ENCODE data around the gene TSTD1. TPM values are rescaled to one million over a fixed set of nuclear protein-coding genes. Genes with fewer than 3 reads are reported as not detected.

The TSTD1 gene
- total and polyA plus RNA-seq, 2 experiments from 2014 or later = 36.3 to 102 TPM

GRCh38 chr1:161045736-161046604 is 7.2 kb upstream of the TSTD1 start, which contains the start of gene USF1:
USF1 (minus strand) TSS chr1:161045977; CDS start chr1:161043275, 2,702 bp downstream.
- peak; percentile 98 for DNase-seq (ENCODE audit: low spot score)
- peak within 1 kb of the TSS; percentile 15 for H2AFZ ChIP-seq
- peaks cover 25% of the 10 kb centered on the region for H3K79me2 ChIP-seq
- no peaks in the 10 kb centered on the region for H3K36me3 ChIP-seq (replicated peaks; ENCODE audit: insufficient read depth, low read depth)
- peak within 1 kb of the TSS; percentile 88 for H3K4me2 ChIP-seq
- H3K27me3 ChIP-seq = no peaks in the 10 kb centered on the region
- H3K4me1 ChIP-seq (ENCODE audit: insufficient read depth) = peaks cover 10% of the 10 kb centered on the region
- peak within 1 kb of the TSS; percentile 95 for H3K27ac ChIP-seq
- TF ChIP-seq EZH2 (IDR thresholded peaks at IDR 0.05; ENCODE audit: borderline replicate concordance) (no peak), EZH2phosphoT487 (IDR thresholded peaks at IDR 0.05; ENCODE audit: low read depth, severe bottlenecking, unreplicated experiment) (no peak), CTCF (IDR thresholded peaks at IDR 0.05; ENCODE audit: poor library complexity) (no peak)
- no peaks in the 10 kb centered on the region for H3K9me2 ChIP-seq (replicated peaks; ENCODE audit: insufficient read depth)
- no peaks in the 10 kb centered on the region for H4K20me1 ChIP-seq (ENCODE audit: insufficient read depth, poor library complexity, severe bottlenecking)
- peak within 1 kb of the TSS; percentile 49 for H3K4me3 ChIP-seq
- peaks cover 7% of the 10 kb centered on the region for H3K9me3 ChIP-seq (ENCODE audit: low read depth)
- under 1% methylated on average over 29 of the region's 29 CpGs for WGBS (ENCODE audit: low lambda C conversion rate, missing lambda C conversion rate)

GRCh38 chr1:161044908-161045735 is 6.4 kb upstream of the TSTD1 start:
- H2AFZ ChIP-seq = peak overlapping the region; percentile 10
- no peaks in the 10 kb centered on the region for H3K9me2 ChIP-seq (replicated peaks; ENCODE audit: insufficient read depth)
- WGBS (ENCODE audit: low lambda C conversion rate, missing lambda C conversion rate) = 2% methylated on average over 47 of the region's 48 CpGs

GRCh38 chr1:161044535-161044907 is 5.8 kb upstream of the TSTD1 start:
- Histone ChIP-seq H3K4me2 (peak overlapping the region; percentile 88), H3K79me2 (peaks cover 25% of the 10 kb centered on the region), H3K27ac (peak overlapping the region; percentile 95), H3K36me3 (replicated peaks; ENCODE audit: insufficient read depth, low read depth) (no peaks in the 10 kb centered on the region), H2AFZ (peak overlapping the region; percentile 10), H3K4me3 (peak overlapping the region; percentile 49), H3K4me1 (ENCODE audit: insufficient read depth) (peaks cover 10% of the 10 kb centered on the region), H3K9me2 (replicated peaks; ENCODE audit: insufficient read depth) (no peaks in the 10 kb centered on the region), H4K20me1 (ENCODE audit: insufficient read depth, poor library complexity, severe bottlenecking) (no peaks in the 10 kb centered on the region), H3K27me3 (no peaks in the 10 kb centered on the region), H3K9me3 (ENCODE audit: low read depth) (peaks cover 7% of the 10 kb centered on the region)
- DNase-seq (ENCODE audit: low spot score) = no peak
- TF ChIP-seq CTCF (IDR thresholded peaks at IDR 0.05; ENCODE audit: poor library complexity) (no peak), EZH2phosphoT487 (IDR thresholded peaks at IDR 0.05; ENCODE audit: low read depth, severe bottlenecking, unreplicated experiment) (no peak), EZH2 (IDR thresholded peaks at IDR 0.05; ENCODE audit: borderline replicate concordance) (no peak)

More at GRCh38 chr1:161044908-161045735, 6.4 kb upstream of the TSTD1 start:
- H4K20me1 ChIP-seq (ENCODE audit: insufficient read depth, poor library complexity, severe bottlenecking) = no peaks in the 10 kb centered on the region
- no peak for TF ChIP-seq EZH2phosphoT487 (IDR thresholded peaks at IDR 0.05; ENCODE audit: low read depth, severe bottlenecking, unreplicated experiment)
- no peak for TF ChIP-seq CTCF (IDR thresholded peaks at IDR 0.05; ENCODE audit: poor library complexity)
- TF ChIP-seq EZH2 (IDR thresholded peaks at IDR 0.05; ENCODE audit: borderline replicate concordance) = no peak
- no peaks in the 10 kb centered on the region for H3K36me3 ChIP-seq (replicated peaks; ENCODE audit: insufficient read depth, low read depth)
- peak overlapping the region; percentile 95 for H3K27ac ChIP-seq
- peaks cover 25% of the 10 kb centered on the region for H3K79me2 ChIP-seq
- H3K9me3 ChIP-seq (ENCODE audit: low read depth) = peaks cover 7% of the 10 kb centered on the region
- H3K4me3 ChIP-seq = peak overlapping the region; percentile 49
- DNase-seq (ENCODE audit: low spot score) = peak; percentile 72
- H3K4me2 ChIP-seq = peak overlapping the region; percentile 88
- H3K4me1 ChIP-seq (ENCODE audit: insufficient read depth) = peaks cover 10% of the 10 kb centered on the region
- H3K27me3 ChIP-seq = no peaks in the 10 kb centered on the region

Data from hepatocyte (in vitro differentiated cells).